Muscle of back (tissue), 11 donors: ENCODE data around the gene MAML3. TPM values are rescaled to one million over a fixed set of nuclear protein-coding genes. Genes with fewer than 3 reads are reported as not detected.

Experiments
- DNase-seq, 3 donors: peaks; one replicate each; pipeline versions ENCODE4 v3.0.0 to v3.0.0-alpha.2; 2013
- polyA plus RNA-seq, 10 donors: library from polyadenylated mRNA; unstranded; fragments of 120-200 nt; gene quantifications; one replicate each; pipeline ENCODE4 v1.2.1, GENCODE V29; 2013; ENCODE audit not compliant: insufficient read length in 10 of 10

Gene MAML3
- polyA plus RNA-seq, 10 donors = 3.3 to 6.1 (median 4.2) TPM

- no peak for DNase-seq
Observed at GRCh38 chr4:139845453-139846093, 308.4 kb downstream of the MAML3 start.

- DNase-seq = no peak
Observed at GRCh38 chr4:139844459-139845036, 309.4 kb downstream of the MAML3 start.

- no peak for DNase-seq
Observed at GRCh38 chr4:139844057-139844456, 309.9 kb downstream of the MAML3 start.

GRCh38 chr4:139843641-139844040 is 310.3 kb downstream of the MAML3 start:
- no peak for DNase-seq

- no peak for DNase-seq
Observed at GRCh38 chr4:139841464-139842195, 312.4 kb downstream of the MAML3 start.

- no peak for DNase-seq
Observed at GRCh38 chr4:139840773-139841172, 313.2 kb downstream of the MAML3 start.

- DNase-seq = peak in 1 of 3 donors; percentile 53
Observed at GRCh38 chr4:139839403-139840031, 314.5 kb downstream of the MAML3 start.

GRCh38 chr4:139838811-139839210 is 315.2 kb downstream of the MAML3 start:
- DNase-seq = no peak

- no peak for DNase-seq
Observed at GRCh38 chr4:139834981-139835391, 319.0 kb downstream of the MAML3 start.

- DNase-seq = no peak
Observed at GRCh38 chr4:139834226-139834662, 319.7 kb downstream of the MAML3 start.

- DNase-seq = peak in 1 of 3 donors; percentile 34
Observed at GRCh38 chr4:139833151-139833910, 320.7 kb downstream of the MAML3 start.

GRCh38 chr4:139828966-139829664 is 324.9 kb downstream of the MAML3 start:
- DNase-seq = no peak

- DNase-seq = no peak
Observed at GRCh38 chr4:139826426-139826825, 327.6 kb downstream of the MAML3 start.

- no peak for DNase-seq
Observed at GRCh38 chr4:139825523-139826014, 328.4 kb downstream of the MAML3 start.

GRCh38 chr4:139824882-139825522 is 329.0 kb downstream of the MAML3 start:
- DNase-seq = no peak

GRCh38 chr4:139823746-139824145 is 330.2 kb downstream of the MAML3 start:
- DNase-seq = no peak

- no peak for DNase-seq
Observed at GRCh38 chr4:139823345-139823744, 330.6 kb downstream of the MAML3 start.

GRCh38 chr4:139822391-139822790 is 331.6 kb downstream of the MAML3 start:
- DNase-seq = no peak

- DNase-seq = no peak
Observed at GRCh38 chr4:139819082-139819481, 334.9 kb downstream of the MAML3 start.
